GM18858 (cell line): ENCODE measurements around the gene PIGU.

Experiments
- ATAC-seq: cut with Tn5 transposase; IDR thresholded peaks from one replicate; pipeline ENCODE4 v1.9.1; 2021; ENCODE audit not compliant: unreplicated experiment

Gene PIGU

GRCh38 chr20:34560141-34560523 lies 116.8 kb downstream of the PIGU start:
- ATAC-seq = no peak

- no peak for ATAC-seq
These were observed 117.4 kb downstream of the PIGU start for GRCh38 chr20:34559311-34560140.

GRCh38 chr20:34558320-34559218 lies 118.3 kb downstream of the PIGU start, which contains the start of gene MAP1LC3A:
Gene MAP1LC3A, plus strand, starts transcription at chr20:34558718. Its CDS starts 151 bp downstream, at chr20:34558869.
- no peak for ATAC-seq

- no peak for ATAC-seq
These were observed 119.0 kb downstream of the PIGU start for GRCh38 chr20:34557936-34558319.

- no peak for ATAC-seq
These were observed 123.5 kb downstream of the PIGU start for GRCh38 chr20:34553366-34553867.

GRCh38 chr20:34552569-34552968 lies 124.3 kb downstream of the PIGU start:
- ATAC-seq = no peak

DNA sequence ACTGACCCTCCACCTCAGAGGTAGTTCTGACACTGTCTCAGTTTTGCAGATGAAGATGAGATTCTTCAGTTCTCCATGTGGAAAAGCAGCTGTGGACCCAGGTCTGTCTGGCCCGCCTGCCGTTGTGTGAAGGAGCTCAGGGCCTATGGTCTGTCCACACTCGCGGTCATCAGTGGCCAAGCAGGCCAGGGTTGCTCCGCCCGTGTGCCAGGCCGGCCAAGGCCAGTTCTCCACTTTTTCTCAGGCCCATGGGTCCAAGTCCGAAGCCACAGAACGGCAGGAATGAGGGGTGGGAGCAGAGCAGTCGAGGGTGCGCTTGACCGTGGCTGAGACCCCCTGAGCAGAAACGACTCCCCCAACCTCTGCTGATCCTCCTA lies 127.0 kb downstream of the PIGU start:
- ATAC-seq = no peak

GRCh38 chr20:34549291-34549928 lies 127.5 kb downstream of the PIGU start:
- ATAC-seq = no peak

GRCh38 chr20:34547844-34548613 lies 128.9 kb downstream of the PIGU start:
- no peak for ATAC-seq

DNA sequence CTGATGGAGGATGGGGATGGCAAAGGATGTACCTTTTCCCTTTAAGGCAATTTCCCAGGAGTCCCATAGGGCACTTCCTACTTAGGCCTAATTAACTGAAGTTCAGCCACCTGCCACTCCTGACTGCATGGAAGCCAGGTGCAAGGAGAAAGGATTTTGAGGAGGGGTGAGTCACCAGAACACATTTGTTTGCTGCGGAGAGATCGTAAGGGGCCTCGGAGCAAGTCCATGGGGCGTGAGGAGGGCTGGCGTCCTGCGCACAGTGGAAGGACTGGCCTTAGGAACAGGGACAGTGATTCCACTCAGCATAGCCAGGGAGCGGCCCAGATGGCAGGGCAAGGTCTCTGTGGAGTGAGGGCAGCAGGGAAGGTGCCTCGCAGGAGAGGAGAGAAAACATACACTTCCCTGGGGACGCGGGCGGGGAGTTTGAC lies 130.1 kb downstream of the PIGU start:
- ATAC-seq = no peak

GRCh38 chr20:34544109-34544796 lies 132.6 kb downstream of the PIGU start:
- ATAC-seq = no peak

- ATAC-seq = no peak
These were observed 133.3 kb downstream of the PIGU start for GRCh38 chr20:34543463-34544056.

DNA sequence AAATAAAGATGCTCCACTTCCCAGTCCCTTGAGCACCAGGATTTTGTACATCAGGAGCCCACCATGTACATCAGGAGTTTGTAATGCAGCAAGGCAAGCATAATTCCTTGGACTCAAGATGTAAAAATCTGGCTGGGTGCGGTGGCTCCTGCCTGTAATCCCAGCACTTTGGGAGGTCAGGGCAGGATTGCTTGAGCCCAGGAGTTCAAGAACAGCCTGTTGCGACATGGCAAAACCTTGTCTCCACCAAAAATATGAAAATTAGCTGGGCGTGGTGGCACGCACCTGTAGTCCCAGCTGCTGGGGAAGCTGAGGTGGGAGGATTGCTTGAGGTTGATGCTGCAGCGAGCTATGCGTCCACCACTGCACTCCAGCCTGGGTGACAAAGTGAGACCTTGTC lies 134.5 kb downstream of the PIGU start:
- no peak for ATAC-seq

GRCh38 chr20:34541917-34542316 lies 135.0 kb downstream of the PIGU start:
- no peak for ATAC-seq

GRCh38 chr20:34541264-34541901 lies 135.5 kb downstream of the PIGU start:
- ATAC-seq = no peak

- no peak for ATAC-seq
These were observed 136.2 kb downstream of the PIGU start for GRCh38 chr20:34540596-34541263.

DNA sequence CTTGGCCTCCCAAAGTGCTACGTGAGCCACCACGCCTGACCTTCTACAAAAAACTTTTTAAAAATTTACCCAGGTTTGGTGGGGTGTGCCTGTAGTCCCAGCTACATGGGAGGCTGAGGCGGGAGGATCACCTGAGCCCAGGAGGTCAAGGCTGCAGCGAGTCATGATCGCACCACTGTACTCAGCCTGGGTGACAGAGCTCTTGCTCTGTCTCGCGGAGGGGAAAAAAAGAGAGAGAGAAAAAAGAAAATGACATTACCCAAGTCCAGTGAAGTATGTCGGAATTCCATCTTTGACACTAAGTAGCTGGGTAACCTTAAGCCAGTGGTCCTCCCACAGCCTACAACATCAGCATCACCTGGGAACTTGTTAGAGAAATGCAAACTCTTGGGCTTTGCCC lies 137.1 kb downstream of the PIGU start:
- no peak for ATAC-seq

- ATAC-seq = no peak
These were observed 138.2 kb downstream of the PIGU start for GRCh38 chr20:34538671-34539123.
